PC-9 (cell line): ENCODE data around the gene GALNT9.

Experiments
- CTCF ChIP-seq: fragments of 200-600 bp; sonication (generic); conservative IDR thresholded peaks from 2 replicates; pipeline ENCODE4 v1.6.1; 2017; ENCODE audit warnings: mixed run types, antibody characterized with exemption, mild to moderate bottlenecking, moderate library complexity
- EZH2 ChIP-seq: fragments of 200-600 bp; sonication (generic); IDR thresholded peaks from 2 replicates; pipeline ENCODE4 v1.8.0; 2017; ENCODE audit warnings: antibody characterized with exemption, low read depth

GRCh38 chr12:132296063-132296462, 33.3 kb downstream of the GALNT9 start:
- TF ChIP-seq CTCF (no peak), EZH2 (no peak)
